Measurements from ENCODE around the gene PANK1.

DNA sequence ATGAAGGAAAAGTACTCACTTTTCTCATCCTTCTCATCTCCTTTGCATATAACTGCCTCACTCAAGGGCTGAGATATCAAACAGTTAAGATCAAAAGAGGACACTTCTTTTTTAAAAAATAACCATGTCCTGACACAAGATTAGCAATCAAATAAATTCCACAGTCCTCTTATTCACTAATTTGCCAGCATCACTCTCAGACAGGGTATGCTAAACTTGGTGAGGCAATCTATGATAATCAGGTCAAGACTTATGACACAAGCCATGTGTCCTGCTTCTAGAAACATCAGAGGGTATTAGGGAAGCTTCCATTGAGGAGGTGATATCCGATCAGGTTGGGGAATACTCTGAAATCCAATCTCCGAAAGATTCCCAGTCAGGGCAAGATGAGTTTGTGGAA is 10.4 kb downstream of the PANK1 start:
- TF ChIP-seq, protein P1, sequence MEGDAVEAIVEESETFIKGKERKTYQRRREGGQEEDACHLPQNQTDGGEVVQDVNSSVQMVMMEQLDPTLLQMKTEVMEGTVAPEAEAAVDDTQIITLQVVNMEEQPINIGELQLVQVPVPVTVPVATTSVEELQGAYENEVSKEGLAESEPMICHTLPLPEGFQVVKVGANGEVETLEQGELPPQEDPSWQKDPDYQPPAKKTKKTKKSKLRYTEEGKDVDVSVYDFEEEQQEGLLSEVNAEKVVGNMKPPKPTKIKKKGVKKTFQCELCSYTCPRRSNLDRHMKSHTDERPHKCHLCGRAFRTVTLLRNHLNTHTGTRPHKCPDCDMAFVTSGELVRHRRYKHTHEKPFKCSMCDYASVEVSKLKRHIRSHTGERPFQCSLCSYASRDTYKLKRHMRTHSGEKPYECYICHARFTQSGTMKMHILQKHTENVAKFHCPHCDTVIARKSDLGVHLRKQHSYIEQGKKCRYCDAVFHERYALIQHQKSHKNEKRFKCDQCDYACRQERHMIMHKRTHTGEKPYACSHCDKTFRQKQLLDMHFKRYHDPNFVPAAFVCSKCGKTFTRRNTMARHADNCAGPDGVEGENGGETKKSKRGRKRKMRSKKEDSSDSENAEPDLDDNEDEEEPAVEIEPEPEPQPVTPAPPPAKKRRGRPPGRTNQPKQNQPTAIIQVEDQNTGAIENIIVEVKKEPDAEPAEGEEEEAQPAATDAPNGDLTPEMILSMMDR (IDR thresholded peaks at IDR 0.05), result no peak
- no peak for TF ChIP-seq POLR2A (IDR thresholded peaks at IDR 0.05)

All from uterus (tissue), 2 donors.